Measurements from ENCODE around the gene RNF112.

Gene RNF112

DNA sequence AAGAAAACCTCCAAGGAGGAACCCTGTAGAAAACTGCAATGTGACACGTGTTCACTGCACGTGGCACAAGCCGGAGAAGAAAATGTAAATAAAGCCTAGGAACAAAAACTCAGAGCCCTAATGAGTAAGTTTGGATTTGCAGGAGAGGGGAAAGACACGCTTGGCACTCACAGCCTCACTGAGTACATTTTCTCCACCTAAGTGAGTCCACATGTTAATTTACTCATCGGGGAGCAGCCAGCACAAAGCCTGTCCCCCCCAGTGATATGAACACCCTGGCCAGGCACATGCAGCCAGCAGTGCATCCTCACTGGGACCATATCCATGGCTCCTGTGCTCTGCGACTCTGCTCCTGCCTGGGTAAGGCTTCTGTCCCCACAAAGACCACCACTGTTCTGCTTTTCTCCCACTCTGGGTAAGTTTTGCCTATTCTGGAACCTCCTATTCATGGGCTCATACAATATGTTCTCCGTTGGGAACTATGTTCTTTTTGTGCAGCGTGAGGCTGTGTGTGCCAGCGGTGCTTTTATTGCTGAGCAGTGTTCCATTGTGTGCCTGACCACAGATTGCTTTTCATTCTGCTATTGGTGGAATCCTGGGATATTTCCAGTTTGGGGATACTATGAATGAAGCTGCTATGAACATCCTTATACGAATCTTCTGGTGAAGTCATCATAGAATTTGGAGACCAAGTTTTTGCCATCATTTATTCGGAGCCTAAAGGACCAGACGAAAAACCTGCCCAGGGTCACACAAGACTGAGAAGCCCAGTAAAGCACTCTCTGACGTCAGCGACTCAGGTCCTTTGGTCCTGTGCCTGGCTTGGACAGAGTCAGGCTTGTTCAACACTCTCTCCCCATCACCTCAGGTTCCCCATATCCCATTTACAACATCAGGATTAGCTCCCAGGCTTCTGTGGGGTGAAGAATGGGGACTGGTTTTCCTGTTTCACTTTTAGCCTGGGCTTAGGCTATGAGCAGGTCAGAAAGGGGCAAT is 53.3 kb downstream of the RNF112 start:
- no peak for DNase-seq
- POLR2A ChIA-PET: no interaction called here

More for the DNA sequence above, 53.3 kb downstream of the RNF112 start:
- CTCF ChIA-PET: no interaction called here
- H3K36me3 ChIP-seq (ENCODE audit: control insufficient read depth in 4 of 4, insufficient read depth in 4 of 4, low read length in 3 of 4): no peaks in the 10 kb centered on the region
- no peak overlapping the region for H3K27ac ChIP-seq (ENCODE audit: insufficient read depth in 1 of 2, low read depth in 1 of 2, low read length in 2 of 2, poor library complexity in 1 of 2, severe bottlenecking in 2 of 2)
- H3K4me3 ChIP-seq (ENCODE audit: control insufficient read depth in 1 of 7, extremely low read depth in 1 of 7, insufficient read depth in 4 of 7, low read depth in 2 of 7, low read length in 6 of 7): no peak overlapping the region
- no peaks in the 10 kb centered on the region for H3K9me3 ChIP-seq (ENCODE audit: control extremely low read depth in 1 of 5, control insufficient read depth in 4 of 5, insufficient read depth in 2 of 5, low read depth in 1 of 5, low read length in 4 of 5)
- H3K27me3 ChIP-seq (replicated peaks in 2 of 5; ENCODE audit: control insufficient read depth in 4 of 5, insufficient read depth in 5 of 5, low read length in 4 of 5): no peaks in the 10 kb centered on the region
- H3K4me1 ChIP-seq (ENCODE audit: control extremely low read depth in 1 of 4, control insufficient read depth in 4 of 4, insufficient read depth in 4 of 4, low read length in 3 of 4): peaks cover 1 to 19% (median 15%) of the 10 kb centered on the region in 4 experiments
- 92% methylated on average over 12 of the region's 14 CpGs for WGBS (ENCODE audit: insufficient coverage)
